Prostate gland (tissue), 2 donors: Measurements from ENCODE around the gene SPSB4.

Source experiments
- CTCF ChIP-seq, 4 experiments: fragments of 200-600 bp in 2 of 4; fragments of 450-650 bp in 2 of 4; sonication (generic) in 2 of 4; IDR thresholded peaks; 1 replicate in 3 of 4; 2 replicates in 1 of 4; pipeline ENCODE4 v1.5.1; 2016 to 2019; ENCODE audit warnings: antibody characterized with exemption in 4 of 4, mild to moderate bottlenecking in 2 of 4, moderate library complexity in 2 of 4
- POLR2A ChIP-seq: fragments of 450-650 bp; IDR thresholded peaks from one replicate; pipeline ENCODE4 v1.6.1; 2016; ENCODE audit warnings: antibody characterized with exemption, mild to moderate bottlenecking

GRCh38 chr3:141087076-141087777 is 36.1 kb downstream of the SPSB4 start:
- no peak for TF ChIP-seq CTCF (IDR thresholded peaks at IDR 0.05)
- TF ChIP-seq POLR2A = no peak
